ENCODE results near the gene FLVCR2.

Gene FLVCR2

GRCh38 chr14:75645056-75645455, 66.6 kb downstream of the FLVCR2 start (continued):
- TF ChIP-seq ZNF391 (tag by site-specific recombination; IDR thresholded peaks at IDR 0.05; ENCODE audit: borderline replicate concordance, low read depth) = no peak
- TF ChIP-seq, protein P1, sequence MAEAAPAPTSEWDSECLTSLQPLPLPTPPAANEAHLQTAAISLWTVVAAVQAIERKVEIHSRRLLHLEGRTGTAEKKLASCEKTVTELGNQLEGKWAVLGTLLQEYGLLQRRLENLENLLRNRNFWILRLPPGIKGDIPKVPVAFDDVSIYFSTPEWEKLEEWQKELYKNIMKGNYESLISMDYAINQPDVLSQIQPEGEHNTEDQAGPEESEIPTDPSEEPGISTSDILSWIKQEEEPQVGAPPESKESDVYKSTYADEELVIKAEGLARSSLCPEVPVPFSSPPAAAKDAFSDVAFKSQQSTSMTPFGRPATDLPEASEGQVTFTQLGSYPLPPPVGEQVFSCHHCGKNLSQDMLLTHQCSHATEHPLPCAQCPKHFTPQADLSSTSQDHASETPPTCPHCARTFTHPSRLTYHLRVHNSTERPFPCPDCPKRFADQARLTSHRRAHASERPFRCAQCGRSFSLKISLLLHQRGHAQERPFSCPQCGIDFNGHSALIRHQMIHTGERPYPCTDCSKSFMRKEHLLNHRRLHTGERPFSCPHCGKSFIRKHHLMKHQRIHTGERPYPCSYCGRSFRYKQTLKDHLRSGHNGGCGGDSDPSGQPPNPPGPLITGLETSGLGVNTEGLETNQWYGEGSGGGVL (tag by site-specific recombination; IDR thresholded peaks at IDR 0.05) = no peak
- TF ChIP-seq ZNF48 (tag by site-specific recombination; IDR thresholded peaks at IDR 0.05) = no peak

DNA sequence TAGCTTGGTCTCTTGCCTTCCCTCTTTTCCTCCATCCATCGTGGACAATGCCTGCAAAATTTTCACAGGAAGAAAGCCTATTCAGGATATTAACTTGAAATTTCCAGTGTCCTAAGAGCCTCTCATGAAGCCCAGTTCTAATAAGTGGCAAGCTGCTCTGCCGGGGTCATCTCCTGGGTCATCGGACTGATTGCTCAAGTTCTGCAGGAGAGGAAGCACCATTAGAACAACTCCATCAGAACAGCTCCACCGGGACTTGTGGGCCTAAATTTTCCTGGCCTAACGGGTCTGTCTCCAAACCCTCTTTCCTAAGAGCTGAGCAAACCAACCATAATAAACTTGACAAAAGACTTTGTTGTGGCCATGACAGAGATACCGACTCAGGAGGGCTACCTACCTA, 68.3 kb downstream of the FLVCR2 start:
- CTCF ChIA-PET = interaction anchor here (1.0 to 2.7 kb wide), 4 partner anchors 7 to 336 kb away, joined by 3 to 13 read pairs (median 5); partner anchors contain the start of gene FLVCR2
- peaks cover 13% of the 10 kb centered on the region for H3K4me1 ChIP-seq (ENCODE audit: control insufficient read depth, insufficient read depth, low read length)

More for the DNA sequence above, 68.3 kb downstream of the FLVCR2 start:
- H3K4me3 ChIP-seq (ENCODE audit: low read depth, low read length) = no peak overlapping the region
- H3K36me3 ChIP-seq (ENCODE audit: control insufficient read depth in 2 of 2, insufficient read depth in 1 of 2, low read length in 2 of 2) = peaks cover 10 to 28% of the 10 kb centered on the region in 2 experiments
- no peaks in the 10 kb centered on the region for H3K9me3 ChIP-seq (ENCODE audit: control insufficient read depth, insufficient read depth, low read depth, low read length)
- POLR2A ChIA-PET = interaction anchor here (1.4 kb wide), 1 partner anchor 14 kb away, joined by 11 read pairs; the partner anchor contains the start of genes ERG28 and TTLL5
- TF ChIP-seq TRIM28 (IDR thresholded peaks at IDR 0.05; ENCODE audit: borderline replicate concordance, low read length) (no peak), ZNF416 (tag by site-specific recombination; IDR thresholded peaks at IDR 0.05) (no peak), KLF1 (tag by site-specific recombination; IDR thresholded peaks at IDR 0.05) (no peak), ZNF23 (tag by site-specific recombination; IDR thresholded peaks at IDR 0.05; ENCODE audit: borderline replicate concordance) (no peak), AEBP2 (tag by site-specific recombination; IDR thresholded peaks at IDR 0.05; ENCODE audit: borderline replicate concordance) (no peak), ZNF830 (tag by site-specific recombination; IDR thresholded peaks at IDR 0.05; ENCODE audit: low read depth) (no peak), ZNF777 (tag by site-specific recombination; IDR thresholded peaks at IDR 0.05; ENCODE audit: borderline replicate concordance) (no peak)
- TF ChIP-seq, protein P1 (tag by site-specific recombination; IDR thresholded peaks at IDR 0.05) = no peak
- TF ChIP-seq, protein P2, sequence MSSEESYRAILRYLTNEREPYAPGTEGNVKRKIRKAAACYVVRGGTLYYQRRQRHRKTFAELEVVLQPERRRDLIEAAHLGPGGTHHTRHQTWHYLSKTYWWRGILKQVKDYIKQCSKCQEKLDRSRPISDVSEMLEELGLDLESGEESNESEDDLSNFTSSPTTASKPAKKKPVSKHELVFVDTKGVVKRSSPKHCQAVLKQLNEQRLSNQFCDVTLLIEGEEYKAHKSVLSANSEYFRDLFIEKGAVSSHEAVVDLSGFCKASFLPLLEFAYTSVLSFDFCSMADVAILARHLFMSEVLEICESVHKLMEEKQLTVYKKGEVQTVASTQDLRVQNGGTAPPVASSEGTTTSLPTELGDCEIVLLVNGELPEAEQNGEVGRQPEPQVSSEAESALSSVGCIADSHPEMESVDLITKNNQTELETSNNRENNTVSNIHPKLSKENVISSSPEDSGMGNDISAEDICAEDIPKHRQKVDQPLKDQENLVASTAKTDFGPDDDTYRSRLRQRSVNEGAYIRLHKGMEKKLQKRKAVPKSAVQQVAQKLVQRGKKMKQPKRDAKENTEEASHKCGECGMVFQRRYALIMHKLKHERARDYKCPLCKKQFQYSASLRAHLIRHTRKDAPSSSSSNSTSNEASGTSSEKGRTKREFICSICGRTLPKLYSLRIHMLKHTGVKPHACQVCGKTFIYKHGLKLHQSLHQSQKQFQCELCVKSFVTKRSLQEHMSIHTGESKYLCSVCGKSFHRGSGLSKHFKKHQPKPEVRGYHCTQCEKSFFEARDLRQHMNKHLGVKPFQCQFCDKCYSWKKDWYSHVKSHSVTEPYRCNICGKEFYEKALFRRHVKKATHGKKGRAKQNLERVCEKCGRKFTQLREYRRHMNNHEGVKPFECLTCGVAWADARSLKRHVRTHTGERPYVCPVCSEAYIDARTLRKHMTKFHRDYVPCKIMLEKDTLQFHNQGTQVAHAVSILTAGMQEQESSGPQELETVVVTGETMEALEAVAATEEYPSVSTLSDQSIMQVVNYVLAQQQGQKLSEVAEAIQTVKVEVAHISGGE (tag by site-specific recombination; conservative IDR thresholded peaks at IDR 0.05; ENCODE audit: low read depth) = no peak
- TF ChIP-seq, protein P3, sequence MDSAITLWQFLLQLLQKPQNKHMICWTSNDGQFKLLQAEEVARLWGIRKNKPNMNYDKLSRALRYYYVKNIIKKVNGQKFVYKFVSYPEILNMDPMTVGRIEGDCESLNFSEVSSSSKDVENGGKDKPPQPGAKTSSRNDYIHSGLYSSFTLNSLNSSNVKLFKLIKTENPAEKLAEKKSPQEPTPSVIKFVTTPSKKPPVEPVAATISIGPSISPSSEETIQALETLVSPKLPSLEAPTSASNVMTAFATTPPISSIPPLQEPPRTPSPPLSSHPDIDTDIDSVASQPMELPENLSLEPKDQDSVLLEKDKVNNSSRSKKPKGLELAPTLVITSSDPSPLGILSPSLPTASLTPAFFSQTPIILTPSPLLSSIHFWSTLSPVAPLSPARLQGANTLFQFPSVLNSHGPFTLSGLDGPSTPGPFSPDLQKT (IDR thresholded peaks at IDR 0.05; ENCODE audit: borderline replicate concordance, low read depth, low read length) = no peak
- H3K27ac ChIP-seq (ENCODE audit: extremely low read depth, low read depth, low read length) = no peak overlapping the region

All from HEK293 (cell line).